Activated CD4-positive, alpha-beta T cell treated with anti-CD3 and anti-CD28 coated beads, Interleukin-2, amount 50 U/mL, for 24 hours (primary cell): ENCODE data around the gene SLC4A1.
"Not testable (repeated sequence)": the region's sequence is repeated elsewhere in the genome, so short reads cannot be mapped to it uniquely, and the experiment has no call there.

Experiments used
- DNase-seq, 2 donors: peaks; one replicate each; pipeline ENCODE4 v3.0.0-alpha.2; 2020; ENCODE audit warnings: low read depth in 1 of 2, low spot score in 1 of 2

The SLC4A1 gene

GRCh38 chr17:44257815-44258760 lies 9.8 kb downstream of the SLC4A1 start:
- DNase-seq: no peak

GRCh38 chr17:44256671-44257070 lies 11.3 kb downstream of the SLC4A1 start:
- no peak for DNase-seq

- DNase-seq: no peak
Measured at GRCh38 chr17:44255915-44256314, 12.0 kb downstream of the SLC4A1 start.

- DNase-seq: no peak
Measured at GRCh38 chr17:44254361-44255095, 13.4 kb downstream of the SLC4A1 start.

- no peak for DNase-seq
Measured at GRCh38 chr17:44253006-44253405, 14.9 kb downstream of the SLC4A1 start.

GRCh38 chr17:44251062-44251461 lies 16.9 kb downstream of the SLC4A1 start:
- no peak for DNase-seq

GRCh38 chr17:44249501-44250246 lies 18.3 kb downstream of the SLC4A1 start:
- DNase-seq: no peak

GRCh38 chr17:44247876-44248736 lies 19.8 kb downstream of the SLC4A1 start:
- no peak for DNase-seq

GRCh38 chr17:44247440-44247841 lies 20.5 kb downstream of the SLC4A1 start:
- DNase-seq: no peak

- DNase-seq: no peak
Measured at GRCh38 chr17:44241106-44241624, 26.8 kb downstream of the SLC4A1 start.

- DNase-seq: not testable (repeated sequence)
Measured at GRCh38 chr17:44237886-44238285, 30.0 kb downstream of the SLC4A1 start.

- no peak for DNase-seq
Measured at GRCh38 chr17:44236444-44236991, 31.4 kb downstream of the SLC4A1 start.

- no peak for DNase-seq
Measured at GRCh38 chr17:44235583-44235936, 32.4 kb downstream of the SLC4A1 start.

GRCh38 chr17:44233582-44233981 lies 34.4 kb downstream of the SLC4A1 start:
- no peak for DNase-seq

GRCh38 chr17:44232061-44232460 lies 35.9 kb downstream of the SLC4A1 start:
- DNase-seq: no peak

- DNase-seq: no peak
Measured at GRCh38 chr17:44230140-44230539, 37.8 kb downstream of the SLC4A1 start.

GRCh38 chr17:44229090-44229489 lies 38.8 kb downstream of the SLC4A1 start:
- no peak for DNase-seq

GRCh38 chr17:44223541-44224071 lies 44.3 kb downstream of the SLC4A1 start:
- DNase-seq: no peak

GRCh38 chr17:44222112-44222869 lies 45.6 kb downstream of the SLC4A1 start:
- no peak for DNase-seq
